NCI-H82 (cell line): ENCODE results near the gene ADAMTSL3.
"Not testable (repeated sequence)": the region's sequence is repeated elsewhere in the genome, so short reads cannot be mapped to it uniquely, and the experiment has no call there.

Source experiments
- DNase-seq: peaks from one replicate; lab custom pipeline; 2025; lab: John Stamatoyannopoulos, UW

Gene ADAMTSL3

GRCh38 chr15:83698294-83698693 is 44.4 kb downstream of the ADAMTSL3 start:
- DNase-seq = no peak

DNA sequence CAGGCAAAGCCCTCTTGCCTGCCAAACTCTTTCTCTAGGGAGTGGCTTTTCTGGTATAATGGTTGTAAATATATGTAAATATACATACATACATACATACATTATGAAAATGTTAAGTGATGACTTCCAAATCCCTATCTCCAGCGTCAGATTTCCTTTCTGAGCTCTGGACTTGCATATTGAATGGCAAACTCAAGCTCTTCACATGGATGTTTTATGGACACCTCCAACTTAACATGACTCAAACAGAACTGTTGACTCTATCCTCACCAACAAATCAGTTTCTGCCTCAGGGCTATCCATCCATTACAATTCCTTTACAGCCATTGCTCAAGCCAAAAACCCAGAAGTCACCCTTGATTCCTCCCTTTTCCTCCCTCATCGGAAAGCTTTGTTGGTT is 45.1 kb downstream of the ADAMTSL3 start:
- no peak for DNase-seq

DNA sequence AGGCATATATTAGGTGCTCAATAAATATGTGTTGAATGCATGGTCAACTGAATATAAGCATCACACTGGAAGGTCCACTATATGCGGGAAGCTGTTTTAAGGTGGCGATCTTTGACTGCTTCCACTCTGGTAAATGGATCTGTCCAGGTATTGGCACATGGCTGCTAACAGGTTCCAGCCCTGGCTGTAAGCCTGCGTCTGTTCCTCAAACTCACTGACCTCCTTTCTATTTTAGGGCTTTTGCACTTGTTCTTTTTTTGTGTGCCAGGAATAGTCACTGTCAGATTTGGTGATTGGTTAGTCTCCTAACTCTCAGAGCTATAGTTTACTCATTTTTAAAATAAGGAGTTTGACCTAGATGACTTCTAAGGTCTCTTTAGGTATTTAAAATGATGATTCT is 46.2 kb downstream of the ADAMTSL3 start:
- DNase-seq = no peak

GRCh38 chr15:83702314-83702713 is 48.4 kb downstream of the ADAMTSL3 start:
- DNase-seq = not testable (repeated sequence)

DNA sequence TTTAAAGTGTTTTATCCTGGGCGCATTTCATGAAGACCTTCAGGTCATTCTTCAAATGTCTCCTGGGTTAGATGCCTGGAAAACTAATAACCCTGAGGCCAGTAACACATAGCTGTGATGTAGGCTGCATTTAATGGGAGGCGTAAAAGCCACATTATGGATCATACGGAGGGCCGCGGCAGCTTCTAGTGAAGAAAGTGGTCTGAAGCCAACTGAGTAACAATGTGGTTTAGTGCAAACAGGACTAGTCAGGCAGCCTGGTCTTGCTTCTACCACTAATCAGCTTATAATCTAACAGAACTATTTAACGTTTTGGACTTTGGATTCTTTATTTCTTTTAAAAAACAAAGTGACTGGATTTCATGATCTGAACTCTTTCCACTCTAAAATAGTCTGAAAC is 54.4 kb downstream of the ADAMTSL3 start:
- no peak for DNase-seq

GRCh38 chr15:83709241-83709640 is 55.3 kb downstream of the ADAMTSL3 start:
- no peak for DNase-seq

DNA sequence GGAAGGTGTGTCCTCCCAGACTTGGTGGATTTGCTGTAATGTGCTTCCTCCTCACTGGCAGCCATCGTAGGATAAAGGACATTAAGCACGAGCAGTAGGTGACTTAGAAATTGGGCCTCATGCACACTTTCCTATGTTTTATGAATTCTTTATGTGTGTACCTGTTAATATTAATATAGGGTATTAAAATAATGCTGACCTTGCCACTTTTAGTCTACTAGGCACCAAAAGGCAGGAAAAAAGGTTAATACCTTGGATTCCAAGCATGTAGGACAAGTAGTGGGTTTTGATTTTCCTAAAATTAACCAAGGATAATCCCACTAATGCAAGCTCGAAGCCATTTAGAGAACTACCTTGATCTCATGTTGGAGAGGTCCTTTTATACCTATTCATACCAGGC is 55.9 kb downstream of the ADAMTSL3 start:
- DNase-seq = no peak

DNA sequence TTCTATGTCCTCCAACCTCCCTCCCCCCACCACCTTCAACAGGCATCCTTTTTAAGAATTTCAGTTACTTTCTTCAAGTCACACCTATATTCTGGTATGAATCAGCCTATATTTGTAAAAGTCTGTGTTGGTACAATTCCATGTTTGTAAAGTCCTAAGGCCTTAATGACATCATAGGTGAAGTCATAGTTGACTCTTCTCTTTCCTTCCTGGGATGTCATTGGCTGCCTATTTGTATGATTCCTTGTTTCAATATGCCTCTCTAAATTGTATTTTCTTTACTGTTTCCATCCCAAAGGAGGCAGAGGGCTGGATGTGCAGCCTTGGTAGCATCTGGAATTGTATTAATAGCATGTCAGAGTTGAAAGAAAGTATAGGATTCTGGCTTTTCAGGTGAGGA is 56.5 kb downstream of the ADAMTSL3 start:
- DNase-seq = no peak

GRCh38 chr15:83711236-83711635 is 57.3 kb downstream of the ADAMTSL3 start:
- no peak for DNase-seq

DNA sequence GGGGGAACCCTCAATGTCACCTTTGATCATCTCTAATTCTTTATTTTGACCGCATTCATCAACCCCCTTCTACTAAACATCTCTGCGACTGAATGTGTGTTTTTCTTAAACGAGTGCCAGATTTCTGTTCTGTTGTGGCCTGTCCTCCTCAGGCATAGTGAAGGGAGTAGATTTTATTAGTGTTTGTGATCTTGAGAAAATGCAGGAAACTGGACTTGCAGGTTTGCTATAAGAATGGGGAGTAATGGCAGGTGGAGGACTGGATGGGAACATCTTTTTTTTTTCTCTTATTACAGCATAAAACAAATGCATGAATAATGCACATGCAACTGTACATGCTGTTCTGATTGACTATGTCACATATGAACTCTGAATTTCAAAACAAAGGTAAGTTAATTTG is 59.3 kb downstream of the ADAMTSL3 start:
- DNase-seq = no peak

DNA sequence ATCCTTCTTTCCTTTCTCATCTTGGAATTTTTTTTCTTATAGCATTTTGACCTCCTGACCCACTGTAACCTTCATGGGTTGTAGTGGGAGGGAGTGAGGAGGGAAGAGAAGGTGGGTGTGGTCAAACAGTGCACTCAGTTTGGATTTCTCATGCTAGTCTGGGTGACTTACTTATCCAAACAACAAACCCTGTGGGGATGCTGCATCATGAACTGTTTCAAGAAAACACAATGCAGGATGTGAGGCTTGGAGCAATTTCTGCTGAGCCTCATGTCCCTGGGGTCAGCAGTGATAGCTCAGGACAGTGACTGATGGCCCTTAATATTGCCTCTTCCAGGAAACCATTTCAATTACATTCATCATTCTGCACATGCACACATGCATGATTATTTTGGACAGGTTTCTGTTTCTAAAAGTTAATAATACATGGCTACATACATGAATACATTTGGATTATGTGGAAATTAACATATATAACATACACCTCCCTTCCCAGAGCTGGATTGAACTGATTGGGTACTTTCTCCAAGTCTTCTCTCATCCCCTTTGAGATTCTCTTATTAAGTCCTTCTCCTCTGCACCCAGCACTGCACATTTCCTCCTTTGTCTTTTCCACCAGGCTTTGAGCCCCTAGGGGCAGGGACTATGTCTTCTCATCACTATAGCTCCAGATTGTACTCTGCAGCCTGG is 61.2 kb downstream of the ADAMTSL3 start:
- DNase-seq = no peak

GRCh38 chr15:83716605-83717004 is 62.7 kb downstream of the ADAMTSL3 start:
- DNase-seq = no peak

GRCh38 chr15:83717010-83717409 is 63.1 kb downstream of the ADAMTSL3 start:
- no peak for DNase-seq

- no peak for DNase-seq
Observed at GRCh38 chr15:83720468-83720867, 66.5 kb downstream of the ADAMTSL3 start.

GRCh38 chr15:83721031-83721430 is 67.1 kb downstream of the ADAMTSL3 start:
- no peak for DNase-seq

GRCh38 chr15:83721981-83722380 is 68.1 kb downstream of the ADAMTSL3 start:
- no peak for DNase-seq

DNA sequence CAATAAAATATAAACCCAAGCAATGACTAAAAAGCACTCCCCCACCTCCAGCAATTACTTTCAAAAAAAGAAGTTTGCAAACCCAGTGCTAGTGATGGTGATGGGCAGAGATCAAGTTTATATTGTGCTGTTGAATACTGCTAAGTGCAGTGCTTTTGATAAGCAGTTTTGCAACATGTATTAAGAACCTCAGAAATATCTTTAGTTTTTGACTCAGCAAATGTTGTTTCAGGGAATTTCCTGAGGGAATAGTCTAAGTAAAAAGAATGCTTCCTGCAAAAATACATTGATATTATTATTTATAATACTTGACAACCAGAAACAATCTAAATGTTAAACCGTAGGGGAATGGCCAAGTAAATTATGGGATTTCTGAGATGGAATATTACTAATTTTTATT is 69.3 kb downstream of the ADAMTSL3 start:
- no peak for DNase-seq

GRCh38 chr15:83732196-83732595 is 78.3 kb downstream of the ADAMTSL3 start:
- no peak for DNase-seq

DNA sequence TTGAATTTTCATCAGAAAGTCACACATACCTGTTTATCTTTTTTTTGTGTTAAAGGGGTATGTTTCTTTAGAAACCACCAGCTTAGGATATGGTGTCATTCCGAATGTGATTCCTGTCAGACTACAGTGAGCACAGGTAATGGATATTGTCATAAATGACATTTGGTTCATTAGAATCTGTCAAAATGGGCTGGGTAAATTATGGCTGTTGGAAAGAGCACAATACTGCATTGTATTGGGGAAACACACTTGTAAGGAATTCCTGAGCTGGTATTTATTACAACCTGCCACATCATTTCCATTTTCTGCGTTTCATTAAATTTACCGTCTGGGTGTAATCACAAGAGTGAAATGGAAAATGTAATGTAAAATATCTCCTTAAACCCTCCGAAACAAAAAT is 78.8 kb downstream of the ADAMTSL3 start:
- DNase-seq = no peak

- DNase-seq = no peak
Observed at GRCh38 chr15:83733206-83733605, 79.3 kb downstream of the ADAMTSL3 start.

DNA sequence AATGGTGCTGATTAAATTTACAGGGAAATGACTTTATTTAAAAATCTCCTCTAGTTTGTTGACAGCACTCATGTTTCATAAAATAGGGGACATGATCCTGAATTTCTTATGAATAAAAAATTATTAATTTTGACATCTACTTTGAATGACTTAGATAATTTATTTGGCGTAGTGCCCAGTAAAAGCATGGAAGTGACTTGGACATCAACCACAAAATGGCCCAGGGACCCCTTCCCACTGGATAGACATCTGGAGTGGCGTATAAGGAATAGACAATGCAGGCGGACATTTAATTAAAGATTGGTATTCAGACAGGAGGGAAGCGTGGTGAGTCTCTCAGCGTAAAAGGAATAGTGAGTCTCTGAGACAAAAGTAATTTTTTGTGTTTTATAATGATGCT is 79.8 kb downstream of the ADAMTSL3 start:
- DNase-seq = no peak

- peak; percentile 73 for DNase-seq
Observed at GRCh38 chr15:83734487-83734886, 80.6 kb downstream of the ADAMTSL3 start.

GRCh38 chr15:83739629-83740028 is 85.7 kb downstream of the ADAMTSL3 start:
- DNase-seq = no peak

GRCh38 chr15:83745771-83746170 is 91.8 kb downstream of the ADAMTSL3 start:
- DNase-seq = no peak

- DNase-seq = no peak
Observed at GRCh38 chr15:83746231-83746630, 92.3 kb downstream of the ADAMTSL3 start.
